Lung (tissue), 12 donors: Measurements from ENCODE around the gene PLCB4. TPM values are rescaled to one million over a fixed set of nuclear protein-coding genes. Genes with fewer than 3 reads are reported as not detected.

ENCODE experiments used
- ATAC-seq: fragments of 200-7000 bp; cut with Tn5 transposase; one replicate; pipeline ENCODE4 v1.9.1; 2020; ENCODE audit warnings: moderate number of reproducible peaks; ENCODE audit not compliant: insufficient read depth, low FRiP score
- DNase-seq, 3 donors: peaks; one replicate each; pipeline ENCODE4 v3.0.0-alpha.2; 2013 to 2017
- H3K27ac ChIP-seq, 2 donors: one replicate each; pipeline ENCODE4 v1.5.1; 2013; ENCODE audit warnings: mild to moderate bottlenecking in 2 of 2, moderate library complexity in 2 of 2, control low read depth in 1 of 2, inconsistent platforms in 1 of 2, low read depth in 1 of 2, low read length in 1 of 2
- H3K27me3 ChIP-seq, 3 donors: one replicate each; pipeline ENCODE4 v1.5.1; 2013; ENCODE audit warnings: low read length in 2 of 3; ENCODE audit not compliant: control insufficient read depth in 3 of 3, insufficient read depth in 3 of 3
- H3K36me3 ChIP-seq, 4 donors: one replicate each; pipeline ENCODE4 v1.5.1; 2013; ENCODE audit warnings: low read length in 4 of 4, mild to moderate bottlenecking in 1 of 4, moderate library complexity in 1 of 4; ENCODE audit not compliant: control insufficient read depth in 4 of 4, insufficient read depth in 4 of 4
- H3K4me1 ChIP-seq, 5 donors: one replicate each; pipeline ENCODE4 v1.5.1; 2013; ENCODE audit warnings: low read length in 5 of 5, mild to moderate bottlenecking in 2 of 5, moderate library complexity in 1 of 5; ENCODE audit not compliant: control insufficient read depth in 5 of 5, insufficient read depth in 5 of 5
- H3K4me3 ChIP-seq: one replicate; pipeline ENCODE4 v1.5.1; 2013; ENCODE audit warnings: mild to moderate bottlenecking, control low read depth, moderate library complexity
- H3K9ac ChIP-seq, 2 donors: one replicate each; pipeline ENCODE4 v1.5.1; 2013; ENCODE audit warnings: low read length in 2 of 2, control low read depth in 1 of 2; ENCODE audit not compliant: insufficient read depth in 1 of 2
- H3K9me3 ChIP-seq, 4 donors: one replicate each; pipeline ENCODE4 v1.5.1; 2013; ENCODE audit warnings: low read length in 3 of 4, mild to moderate bottlenecking in 1 of 4, moderate library complexity in 1 of 4; ENCODE audit not compliant: control insufficient read depth in 4 of 4, insufficient read depth in 3 of 4
- CTCF ChIP-seq: IDR thresholded peaks from 2 replicates; pipeline ENCODE4 v1.5.1; 2012; ENCODE audit warnings: mild to moderate bottlenecking; ENCODE audit errors: control extremely low read depth, extremely low read depth
- WGBS, 2 donors: extraction: QIAGEN DNeasy Blood & Tissue Kit; methylation state at CpG; one replicate each; pipeline ENCODE4 v1.1.7; 2013; 5-methylcytosine and 5-hydroxymethylcytosine counted together
- polyA plus RNA-seq, 2 donors: library from polyadenylated mRNA; stranded (reverse); fragments of 200-250 nt; gene quantifications; one replicate each; pipeline ENCODE4 v1.2.1, GENCODE V29; 2013
- total RNA-seq, 2 donors: library from RNA; depleted of rRNA in 1 of 2; stranded (reverse); fragments of >200 nt in 1 of 2; gene quantifications; one replicate each; pipeline ENCODE4 v1.2.1, GENCODE V29; 2014 to 2021
- donor health status: control.
- donor health status: control.
- donor health status: Bipolar disorder and iron deficiency.
- donor health status: healthy.
- donor health status: DM: yes; HTN: yes; CAD: no.

PLCB4 gene
- total and polyA plus RNA-seq, 4 donors, result 2.1 to 18.6 (median 5.6) TPM

- no peak for TF ChIP-seq CTCF
- Histone ChIP-seq H3K4me1 (peaks cover 0 to 11% (median 0%) of the 10 kb centered on the region in 5 donors), H3K27ac (no peak overlapping the region), H3K36me3 (no peaks in the 10 kb centered on the region), H3K9ac (no peak overlapping the region), H3K27me3 (no peaks in the 10 kb centered on the region), H3K4me3 (no peak overlapping the region), H3K9me3 (no peaks in the 10 kb centered on the region)
- DNase-seq (no peak), ATAC-seq (no peak)
- 93 to 94% methylated on average over 2 of the region's 2 CpGs for WGBS, 2 donors
Measured at GRCh38 chr20:9290331-9290730, 221.4 kb downstream of the PLCB4 start.

- no peak overlapping the region for H3K4me3 ChIP-seq
- H3K9me3 ChIP-seq, result no peaks in the 10 kb centered on the region
- peaks cover 0 to 11% (median 0%) of the 10 kb centered on the region in 5 donors for H3K4me1 ChIP-seq
- H3K9ac ChIP-seq, result no peak overlapping the region
- H3K27ac ChIP-seq, result no peak overlapping the region
- no peak for DNase-seq
- 79 to 91% methylated on average over 2 of the region's 2 CpGs for WGBS, 2 donors
- ATAC-seq, result no peak
- TF ChIP-seq CTCF, result no peak
- no peaks in the 10 kb centered on the region for H3K27me3 ChIP-seq
- H3K36me3 ChIP-seq, result no peaks in the 10 kb centered on the region
Measured at GRCh38 chr20:9293145-9293544, 224.3 kb downstream of the PLCB4 start.

- Histone ChIP-seq H3K36me3 (no peaks in the 10 kb centered on the region), H3K4me1 (peaks cover 0 to 11% (median 0%) of the 10 kb centered on the region in 5 donors), H3K9me3 (no peaks in the 10 kb centered on the region), H3K27ac (no peak overlapping the region), H3K4me3 (no peak overlapping the region), H3K27me3 (no peaks in the 10 kb centered on the region), H3K9ac (no peak overlapping the region)
- no peak for TF ChIP-seq CTCF
- no peak for ATAC-seq
- DNase-seq, result peak in 2 of 3 donors; percentile 50 to 61
Measured at GRCh38 chr20:9294041-9294440, 225.2 kb downstream of the PLCB4 start.

- 64 to 84% methylated on average over 2 of the region's 2 CpGs for WGBS, 2 donors
- no peaks in the 10 kb centered on the region for H3K36me3 ChIP-seq
- no peak overlapping the region for H3K4me3 ChIP-seq
- H3K27me3 ChIP-seq, result no peaks in the 10 kb centered on the region
- H3K9me3 ChIP-seq, result no peaks in the 10 kb centered on the region
- DNase-seq (no peak), ATAC-seq (no peak)
- H3K4me1 ChIP-seq, result peaks cover 0 to 19% (median 6%) of the 10 kb centered on the region in 5 donors
- no peak overlapping the region for H3K9ac ChIP-seq
- no peak for TF ChIP-seq CTCF
- no peak overlapping the region for H3K27ac ChIP-seq
Measured at GRCh38 chr20:9298906-9299305, 230.0 kb downstream of the PLCB4 start.
